Esophagus (tissue), 2 donors: ENCODE results near the gene CAPN10. TPM values are rescaled to one million over a fixed set of nuclear protein-coding genes. Genes with fewer than 3 reads are reported as not detected.

Experiments used
- H3K27ac ChIP-seq, 2 donors: one replicate each; pipeline ENCODE4 v1.5.1; 2013; ENCODE audit warnings: low read depth in 2 of 2, mild to moderate bottlenecking in 2 of 2, inconsistent platforms in 1 of 2, low read length in 1 of 2, moderate library complexity in 1 of 2
- H3K27me3 ChIP-seq, 2 donors: one replicate each; pipeline ENCODE4 v1.6.1; 2013; ENCODE audit warnings: low read length in 2 of 2, control low read depth in 1 of 2, mild to moderate bottlenecking in 1 of 2; ENCODE audit not compliant: insufficient read depth in 2 of 2, control insufficient read depth in 1 of 2
- H3K36me3 ChIP-seq, 2 donors: one replicate each; pipeline ENCODE4 v1.6.1; 2013; ENCODE audit warnings: low read length in 1 of 2; ENCODE audit not compliant: control insufficient read depth in 2 of 2, insufficient read depth in 2 of 2
- H3K4me1 ChIP-seq, 2 donors: one replicate each; pipeline ENCODE4 v1.6.1; 2013; ENCODE audit warnings: low read length in 1 of 2; ENCODE audit not compliant: control insufficient read depth in 2 of 2, insufficient read depth in 2 of 2
- H3K4me3 ChIP-seq, 2 donors: one replicate each; pipeline ENCODE4 v1.5.1; 2013; ENCODE audit warnings: low read length in 2 of 2, mild to moderate bottlenecking in 2 of 2, low read depth in 1 of 2, moderate library complexity in 1 of 2
- H3K9me3 ChIP-seq, 2 donors: one replicate each; pipeline ENCODE4 v1.6.1; 2013; ENCODE audit warnings: mild to moderate bottlenecking in 2 of 2, low read depth in 1 of 2, low read length in 1 of 2, moderate library complexity in 1 of 2; ENCODE audit not compliant: control insufficient read depth in 2 of 2, insufficient read depth in 1 of 2
- WGBS, 2 donors: extraction: QIAGEN DNeasy Blood & Tissue Kit; methylation state at CpG; one replicate each; pipeline ENCODE4 v1.1.7; 2013; 5-methylcytosine and 5-hydroxymethylcytosine counted together
- polyA plus RNA-seq, 2 donors: library from polyadenylated mRNA; stranded (reverse); fragments of 200-250 nt; gene quantifications; one replicate each; pipeline ENCODE4 v1.2.3, GENCODE V29; 2013
- donor health status: healthy with polysubstance abuse.
- donor health status: Bipolar disorder and iron deficiency.

The CAPN10 gene
- polyA plus RNA-seq, 2 donors, result 17.5 to 28.4 TPM

DNA sequence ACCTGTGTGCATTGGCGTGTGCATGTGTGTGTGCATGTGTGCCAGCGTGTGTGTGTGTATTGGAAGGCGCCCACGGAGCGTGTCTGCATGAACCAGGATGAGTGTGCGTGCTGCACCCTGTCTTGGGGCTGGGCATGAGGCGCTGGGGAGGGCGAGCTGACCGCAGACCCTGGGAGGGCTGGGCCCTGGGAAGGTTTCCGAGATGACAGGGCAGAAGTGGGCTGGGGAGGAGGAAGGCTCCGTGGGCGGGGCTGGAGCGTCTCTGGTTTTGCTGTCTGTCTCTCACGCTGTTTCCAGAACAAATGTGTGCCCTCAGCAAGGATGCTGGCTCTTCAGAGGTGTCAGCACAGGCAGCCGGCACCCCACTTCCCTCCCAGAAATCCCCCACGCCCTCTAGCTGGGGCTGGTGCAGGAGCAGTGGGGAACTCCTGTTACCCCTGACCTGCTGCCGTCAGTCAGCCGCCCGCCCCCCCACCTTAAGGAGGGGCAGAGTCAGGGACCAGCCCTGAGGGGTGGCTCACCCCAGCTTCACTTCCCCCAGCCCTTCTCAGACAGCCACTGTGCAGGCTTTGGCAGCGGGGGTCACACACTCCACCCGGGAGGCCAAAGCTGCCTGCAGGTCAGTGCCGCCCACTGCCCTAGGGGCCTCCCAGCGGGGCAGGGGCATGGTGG, 38.6 kb downstream of the CAPN10 start, which contains the start of gene GPR35:
GPR35 (plus strand) TSS at position 531 of the 672 bp plus-strand sequence. CDS start 4,473 bp downstream, outside the sequence.
- H3K4me3 ChIP-seq, result no peak within 1 kb of the TSS
- 28 to 42% methylated on average over 23 of the region's 23 CpGs for WGBS, 2 donors
- no peaks in the 10 kb centered on the region for H3K9me3 ChIP-seq
- peak within 1 kb of the TSS in 1 of 2 donors; percentile 12 for H3K27ac ChIP-seq
- H3K36me3 ChIP-seq, result peaks cover 0 to 1% of the 10 kb centered on the region in 2 donors
- peaks cover 0 to 4% of the 10 kb centered on the region in 2 donors for H3K4me1 ChIP-seq
- no peaks in the 10 kb centered on the region for H3K27me3 ChIP-seq

DNA sequence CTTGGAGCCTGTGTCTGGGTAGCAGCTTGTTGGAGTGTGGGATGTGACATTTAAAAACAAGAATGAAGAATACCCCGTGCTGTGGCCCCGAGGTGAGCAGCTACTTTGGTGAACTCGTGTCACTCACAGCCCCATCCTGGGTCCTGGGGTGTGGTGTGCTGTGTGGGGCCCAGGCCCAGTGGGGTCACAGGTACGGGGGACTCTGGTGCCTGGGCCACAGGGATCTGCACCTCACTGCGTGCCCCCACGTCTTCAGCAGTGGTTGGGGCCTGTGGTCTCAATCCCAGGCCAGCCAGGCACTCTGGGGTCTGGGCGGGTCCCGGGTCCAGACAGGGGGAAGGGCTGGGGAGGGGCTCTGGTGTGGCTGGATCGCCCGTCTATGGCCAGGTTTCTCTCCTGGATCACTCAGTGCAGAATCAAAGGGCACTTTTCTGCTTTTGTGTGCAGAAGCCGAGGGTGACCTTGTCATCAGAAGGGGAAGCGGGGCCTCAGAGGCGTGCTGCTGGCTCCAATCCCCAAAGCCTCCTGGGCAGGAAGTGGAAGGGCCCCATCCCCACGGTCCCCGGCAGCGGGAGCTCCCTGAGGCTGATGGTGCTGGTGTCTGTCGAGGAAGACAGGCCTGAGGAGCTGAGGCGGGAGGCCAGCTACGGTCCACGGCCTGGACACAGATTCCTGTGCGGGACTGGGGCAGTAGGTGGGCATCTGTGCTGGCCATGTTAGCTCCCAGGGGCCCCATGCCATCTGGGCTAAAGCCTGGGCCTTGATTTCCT, 40.2 kb downstream of the CAPN10 start:
- Histone ChIP-seq H3K4me1 (peaks cover 0 to 4% of the 10 kb centered on the region in 2 donors), H3K9me3 (no peaks in the 10 kb centered on the region), H3K27ac (no peak overlapping the region), H3K36me3 (peaks cover 0 to 6% of the 10 kb centered on the region in 2 donors), H3K4me3 (no peak overlapping the region), H3K27me3 (no peaks in the 10 kb centered on the region)
- WGBS, 2 donors, result 57 to 62% methylated on average over 21 of the region's 21 CpGs

DNA sequence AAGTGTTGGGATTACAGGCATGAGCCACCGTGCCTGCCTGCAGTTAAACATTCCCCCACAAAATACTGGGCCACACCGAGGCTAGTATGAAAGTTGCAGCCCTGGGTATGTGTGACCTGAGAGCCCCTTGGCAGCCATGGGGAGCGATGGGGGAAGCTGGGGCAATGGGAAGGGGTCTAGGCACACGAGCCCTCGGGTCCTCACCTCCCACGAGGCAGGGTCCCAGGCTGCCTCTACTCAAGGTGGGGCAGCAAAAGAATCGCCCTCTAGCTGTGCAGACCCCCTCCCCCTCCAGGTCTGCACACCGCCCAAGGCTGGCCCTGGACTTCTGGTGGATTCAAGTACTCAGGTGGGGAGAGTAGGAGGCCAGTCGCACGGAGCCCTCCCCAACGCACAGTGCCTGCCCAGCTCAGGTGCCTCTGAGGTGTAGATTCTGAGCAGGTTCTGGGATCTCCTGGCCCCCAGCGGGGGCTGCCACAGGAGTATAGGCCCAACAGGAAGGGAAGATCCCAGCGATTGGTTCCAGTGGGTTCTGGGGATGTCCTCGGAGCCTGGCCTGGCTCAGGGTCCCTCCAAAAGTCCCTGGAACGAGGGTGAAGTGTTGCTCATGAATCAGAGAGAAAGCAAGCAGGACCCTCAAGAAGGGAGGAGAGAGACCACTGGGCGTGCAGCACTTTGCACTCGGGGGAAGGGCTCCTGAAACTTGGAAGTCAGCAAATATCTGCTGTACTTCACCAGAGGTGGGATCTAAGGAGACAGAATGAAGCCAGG, 41.4 kb downstream of the CAPN10 start:
- Histone ChIP-seq H3K9me3 (no peaks in the 10 kb centered on the region), H3K4me1 (peaks cover 0 to 4% of the 10 kb centered on the region in 2 donors), H3K27ac (no peak overlapping the region), H3K27me3 (no peaks in the 10 kb centered on the region), H3K36me3 (peaks cover 0 to 6% of the 10 kb centered on the region in 2 donors), H3K4me3 (no peak overlapping the region)
- 90 to 92% methylated on average over 17 of the region's 17 CpGs for WGBS, 2 donors

DNA sequence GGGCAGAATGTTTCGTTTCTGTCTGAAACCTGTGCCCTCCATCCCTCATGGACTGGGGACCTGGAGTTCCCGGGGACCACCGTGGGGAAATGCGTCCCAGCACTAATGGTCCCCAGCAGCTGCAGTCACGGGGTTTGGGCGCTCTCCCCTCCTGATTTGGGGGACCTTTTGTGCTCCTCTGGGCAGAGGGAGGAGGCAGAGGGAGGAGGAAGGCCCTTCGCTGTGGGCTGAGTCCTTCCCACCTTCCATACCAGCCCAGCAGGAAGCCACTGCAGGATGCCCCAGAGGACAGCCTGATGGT, 41.9 kb downstream of the CAPN10 start:
- H3K27ac ChIP-seq, result no peak overlapping the region
- no peaks in the 10 kb centered on the region for H3K27me3 ChIP-seq
- peaks cover 0 to 4% of the 10 kb centered on the region in 2 donors for H3K4me1 ChIP-seq
- peaks cover 0 to 6% of the 10 kb centered on the region in 2 donors for H3K36me3 ChIP-seq
- no peaks in the 10 kb centered on the region for H3K9me3 ChIP-seq
- 87 to 88% methylated on average over 7 of the region's 7 CpGs for WGBS, 2 donors
- H3K4me3 ChIP-seq, result no peak overlapping the region

DNA sequence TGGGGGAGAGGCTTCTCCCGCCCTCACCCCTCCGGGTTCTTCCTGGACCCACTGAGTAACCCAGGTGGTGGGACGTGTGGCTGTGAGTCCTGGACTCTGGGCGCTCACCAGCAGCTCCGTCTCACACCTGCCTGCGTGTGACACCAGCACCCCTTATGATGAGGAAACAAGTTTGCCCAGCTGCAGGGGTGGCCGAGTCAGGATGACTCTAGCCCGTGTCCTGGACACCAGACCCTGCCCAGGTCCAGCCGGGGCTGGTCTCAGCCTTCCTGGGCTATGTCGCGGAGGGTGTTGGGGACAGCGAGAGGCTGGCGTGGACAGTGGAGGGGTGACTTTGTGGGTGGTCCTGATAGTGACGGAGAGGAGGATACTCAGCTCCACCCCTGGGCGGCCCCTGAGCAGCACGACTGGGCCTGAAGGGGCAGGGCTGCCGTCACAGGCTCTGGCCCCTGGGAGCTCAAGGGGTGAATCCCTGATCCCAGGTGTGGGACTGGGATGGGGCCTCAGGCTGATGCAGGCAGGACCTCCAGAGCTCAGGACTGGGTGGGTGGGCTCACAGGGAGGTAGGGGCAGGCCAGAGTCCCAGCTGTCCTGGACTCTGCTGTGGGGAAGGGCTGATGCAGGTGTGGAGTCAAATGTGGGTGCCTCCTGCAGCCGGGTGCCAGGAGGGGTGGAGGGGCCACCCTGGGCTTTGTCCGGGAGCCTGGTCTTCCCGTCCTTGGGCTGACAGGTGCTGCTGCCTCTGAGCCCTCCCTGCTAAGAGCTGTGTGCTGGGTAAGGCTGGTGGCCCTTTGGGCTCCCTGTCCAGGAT, 42.5 kb downstream of the CAPN10 start:
- Histone ChIP-seq H3K4me3 (no peak overlapping the region), H3K36me3 (peaks cover 0 to 6% of the 10 kb centered on the region in 2 donors), H3K27me3 (no peaks in the 10 kb centered on the region), H3K9me3 (peaks cover 0 to 4% of the 10 kb centered on the region in 2 donors), H3K27ac (no peak overlapping the region), H3K4me1 (peaks cover 0 to 4% of the 10 kb centered on the region in 2 donors)
- 60 to 69% methylated on average over 18 to 20 of the region's 20 CpGs for WGBS, 2 donors

DNA sequence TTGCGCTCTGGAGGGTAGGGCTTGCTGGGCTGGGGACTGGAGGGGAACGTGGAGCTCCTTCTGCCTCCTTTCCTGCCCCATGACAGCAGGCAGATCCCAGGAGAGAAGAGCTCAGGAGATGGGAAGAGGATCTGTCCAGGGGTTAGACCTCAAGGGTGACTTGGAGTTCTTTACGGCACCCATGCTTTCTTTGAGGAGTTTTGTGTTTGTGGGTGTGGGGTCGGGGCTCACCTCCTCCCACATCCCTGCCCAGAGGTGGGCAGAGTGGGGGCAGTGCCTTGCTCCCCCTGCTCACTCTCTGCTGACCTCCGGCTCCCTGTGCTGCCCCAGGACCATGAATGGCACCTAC, 43.1 kb downstream of the CAPN10 start:
- H3K27me3 ChIP-seq, result no peaks in the 10 kb centered on the region
- H3K36me3 ChIP-seq, result peaks cover 0 to 6% of the 10 kb centered on the region in 2 donors
- no peak overlapping the region for H3K4me3 ChIP-seq
- WGBS, 2 donors, result 87% methylated on average over 5 of the region's 5 CpGs
- H3K9me3 ChIP-seq, result peaks cover 0 to 7% of the 10 kb centered on the region in 2 donors
- H3K4me1 ChIP-seq, result peaks cover 0 to 4% of the 10 kb centered on the region in 2 donors
- no peak overlapping the region for H3K27ac ChIP-seq

DNA sequence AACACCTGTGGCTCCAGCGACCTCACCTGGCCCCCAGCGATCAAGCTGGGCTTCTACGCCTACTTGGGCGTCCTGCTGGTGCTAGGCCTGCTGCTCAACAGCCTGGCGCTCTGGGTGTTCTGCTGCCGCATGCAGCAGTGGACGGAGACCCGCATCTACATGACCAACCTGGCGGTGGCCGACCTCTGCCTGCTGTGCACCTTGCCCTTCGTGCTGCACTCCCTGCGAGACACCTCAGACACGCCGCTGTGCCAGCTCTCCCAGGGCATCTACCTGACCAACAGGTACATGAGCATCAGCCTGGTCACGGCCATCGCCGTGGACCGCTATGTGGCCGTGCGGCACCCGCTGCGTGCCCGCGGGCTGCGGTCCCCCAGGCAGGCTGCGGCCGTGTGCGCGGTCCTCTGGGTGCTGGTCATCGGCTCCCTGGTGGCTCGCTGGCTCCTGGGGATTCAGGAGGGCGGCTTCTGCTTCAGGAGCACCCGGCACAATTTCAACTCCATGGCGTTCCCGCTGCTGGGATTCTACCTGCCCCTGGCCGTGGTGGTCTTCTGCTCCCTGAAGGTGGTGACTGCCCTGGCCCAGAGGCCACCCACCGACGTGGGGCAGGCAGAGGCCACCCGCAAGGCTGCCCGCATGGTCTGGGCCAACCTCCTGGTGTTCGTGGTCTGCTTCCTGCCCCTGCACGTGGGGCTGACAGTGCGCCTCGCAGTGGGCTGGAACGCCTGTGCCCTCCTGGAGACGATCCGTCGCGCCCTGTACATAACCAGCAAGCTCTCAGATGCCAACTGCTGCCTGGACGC, 43.6 kb downstream of the CAPN10 start:
- 94 to 95% methylated on average over 50 of the region's 50 CpGs for WGBS, 2 donors

DNA sequence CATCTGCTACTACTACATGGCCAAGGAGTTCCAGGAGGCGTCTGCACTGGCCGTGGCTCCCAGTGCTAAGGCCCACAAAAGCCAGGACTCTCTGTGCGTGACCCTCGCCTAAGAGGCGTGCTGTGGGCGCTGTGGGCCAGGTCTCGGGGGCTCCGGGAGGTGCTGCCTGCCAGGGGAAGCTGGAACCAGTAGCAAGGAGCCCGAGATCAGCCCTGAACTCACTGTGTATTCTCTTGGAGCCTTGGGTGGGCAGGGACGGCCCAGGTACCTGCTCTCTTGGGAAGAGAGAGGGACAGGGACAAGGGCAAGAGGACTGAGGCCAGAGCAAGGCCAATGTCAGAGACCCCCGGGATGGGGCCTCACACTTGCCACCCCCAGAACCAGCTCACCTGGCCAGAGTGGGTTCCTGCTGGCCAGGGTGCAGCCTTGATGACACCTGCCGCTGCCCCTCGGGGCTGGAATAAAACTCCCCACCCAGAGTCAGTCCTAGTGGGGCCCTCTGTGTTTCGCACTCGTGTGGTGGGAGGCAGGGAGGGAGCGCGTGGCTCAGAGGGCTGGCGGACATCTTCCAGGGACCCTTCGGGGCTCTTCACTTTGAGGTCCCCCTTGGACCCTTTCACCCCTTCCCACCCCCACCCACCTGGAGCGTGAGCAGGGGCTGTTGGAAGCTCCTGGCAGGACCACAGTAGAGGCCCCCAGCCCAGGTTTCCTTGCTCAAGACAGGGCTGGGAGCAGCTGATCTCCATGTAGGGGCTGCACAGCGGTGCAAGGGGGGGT, 44.4 kb downstream of the CAPN10 start:
- H3K27ac ChIP-seq, result no peak overlapping the region
- H3K4me1 ChIP-seq, result peaks cover 0 to 4% of the 10 kb centered on the region in 2 donors
- no peaks in the 10 kb centered on the region for H3K27me3 ChIP-seq
- peaks cover 0 to 10% of the 10 kb centered on the region in 2 donors for H3K9me3 ChIP-seq
- WGBS, 2 donors, result 93 to 94% methylated on average over 21 of the region's 21 CpGs
- no peak overlapping the region for H3K4me3 ChIP-seq
- peaks cover 0 to 6% of the 10 kb centered on the region in 2 donors for H3K36me3 ChIP-seq

More for the DNA sequence above, 43.6 kb downstream of the CAPN10 start:
- H3K4me1 ChIP-seq, result peaks cover 0 to 4% of the 10 kb centered on the region in 2 donors
- H3K27me3 ChIP-seq, result no peaks in the 10 kb centered on the region
- H3K27ac ChIP-seq, result no peak overlapping the region
- peaks cover 0 to 8% of the 10 kb centered on the region in 2 donors for H3K9me3 ChIP-seq
- no peak overlapping the region for H3K4me3 ChIP-seq
- peaks cover 0 to 6% of the 10 kb centered on the region in 2 donors for H3K36me3 ChIP-seq
